ENCODE data around the gene CELF6.

DNA sequence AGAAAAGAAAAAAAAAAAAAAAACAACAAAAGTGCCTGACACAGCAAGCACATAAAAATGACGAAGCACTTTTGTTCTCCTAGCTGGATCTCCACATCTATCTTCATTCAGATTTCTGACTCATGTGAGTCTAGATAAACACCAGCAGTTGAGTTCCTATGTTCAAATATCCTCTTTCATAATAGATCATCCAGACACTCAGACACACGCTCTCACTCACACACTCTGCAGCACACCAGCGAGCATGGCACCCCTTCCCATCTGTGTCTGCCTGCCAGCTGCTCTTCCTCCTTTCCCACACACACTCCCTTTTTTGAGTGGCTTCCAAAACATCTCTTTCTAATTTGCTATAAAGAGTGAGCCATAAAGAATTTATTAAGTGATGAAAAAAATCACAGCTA lies 19.8 kb upstream of the CELF6 start:
- TF ChIP-seq EP300 (IDR thresholded peaks at IDR 0.05; ENCODE audit: borderline replicate concordance) (no peak), CEBPB (IDR thresholded peaks at IDR 0.05) (no peak), TAF1 (IDR thresholded peaks at IDR 0.05; ENCODE audit: low read depth) (no peak), EGR1 (IDR thresholded peaks at IDR 0.05) (no peak), RAD21 (IDR thresholded peaks at IDR 0.05; ENCODE audit: low read depth) (no peak), TEAD4 (IDR thresholded peaks at IDR 0.05) (no peak)
- TF ChIP-seq, protein P1, sequence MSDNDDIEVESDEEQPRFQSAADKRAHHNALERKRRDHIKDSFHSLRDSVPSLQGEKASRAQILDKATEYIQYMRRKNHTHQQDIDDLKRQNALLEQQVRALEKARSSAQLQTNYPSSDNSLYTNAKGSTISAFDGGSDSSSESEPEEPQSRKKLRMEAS (IDR thresholded peaks at IDR 0.05): no peak
- TF ChIP-seq, protein P2, sequence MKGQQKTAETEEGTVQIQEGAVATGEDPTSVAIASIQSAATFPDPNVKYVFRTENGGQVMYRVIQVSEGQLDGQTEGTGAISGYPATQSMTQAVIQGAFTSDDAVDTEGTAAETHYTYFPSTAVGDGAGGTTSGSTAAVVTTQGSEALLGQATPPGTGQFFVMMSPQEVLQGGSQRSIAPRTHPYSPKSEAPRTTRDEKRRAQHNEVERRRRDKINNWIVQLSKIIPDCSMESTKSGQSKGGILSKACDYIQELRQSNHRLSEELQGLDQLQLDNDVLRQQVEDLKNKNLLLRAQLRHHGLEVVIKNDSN (IDR thresholded peaks at IDR 0.05): no peak

Measured in Ishikawa (cell line).